ENCODE results near the gene PTPRG.

DNA sequence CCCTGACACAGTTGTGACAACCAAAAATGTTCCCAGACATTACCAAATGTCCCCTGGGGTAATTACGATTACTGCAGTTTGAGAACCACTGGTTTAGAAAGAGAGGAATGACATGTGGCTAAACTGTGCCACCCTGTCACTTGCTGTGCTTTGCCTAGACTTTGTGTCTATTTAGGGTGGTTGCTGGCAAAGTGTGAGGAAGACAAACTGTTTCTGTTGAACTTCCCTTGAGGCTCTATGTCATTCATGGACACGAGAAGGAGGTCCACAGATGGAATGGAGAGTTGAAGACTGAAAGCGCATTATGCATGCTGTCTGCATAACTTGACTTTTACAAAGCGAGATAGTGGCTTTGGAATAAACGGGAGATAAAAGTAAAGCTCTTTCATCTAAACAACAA, 495.3 kb downstream of the PTPRG start:
- TF ChIP-seq EZH2 (IDR thresholded peaks at IDR 0.05; ENCODE audit: low read length, missing control alignments), result no peak
- TF ChIP-seq, protein P1, sequence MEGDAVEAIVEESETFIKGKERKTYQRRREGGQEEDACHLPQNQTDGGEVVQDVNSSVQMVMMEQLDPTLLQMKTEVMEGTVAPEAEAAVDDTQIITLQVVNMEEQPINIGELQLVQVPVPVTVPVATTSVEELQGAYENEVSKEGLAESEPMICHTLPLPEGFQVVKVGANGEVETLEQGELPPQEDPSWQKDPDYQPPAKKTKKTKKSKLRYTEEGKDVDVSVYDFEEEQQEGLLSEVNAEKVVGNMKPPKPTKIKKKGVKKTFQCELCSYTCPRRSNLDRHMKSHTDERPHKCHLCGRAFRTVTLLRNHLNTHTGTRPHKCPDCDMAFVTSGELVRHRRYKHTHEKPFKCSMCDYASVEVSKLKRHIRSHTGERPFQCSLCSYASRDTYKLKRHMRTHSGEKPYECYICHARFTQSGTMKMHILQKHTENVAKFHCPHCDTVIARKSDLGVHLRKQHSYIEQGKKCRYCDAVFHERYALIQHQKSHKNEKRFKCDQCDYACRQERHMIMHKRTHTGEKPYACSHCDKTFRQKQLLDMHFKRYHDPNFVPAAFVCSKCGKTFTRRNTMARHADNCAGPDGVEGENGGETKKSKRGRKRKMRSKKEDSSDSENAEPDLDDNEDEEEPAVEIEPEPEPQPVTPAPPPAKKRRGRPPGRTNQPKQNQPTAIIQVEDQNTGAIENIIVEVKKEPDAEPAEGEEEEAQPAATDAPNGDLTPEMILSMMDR (conservative IDR thresholded peaks at IDR 0.05 in 1 of 2, IDR thresholded peaks at IDR 0.05 in 1 of 2; ENCODE audit: low read depth in 1 of 2, low read length in 2 of 2), result no peak
